ENCODE results near the gene ANKRD16.
"Not testable (repeated sequence)": the region's sequence is repeated elsewhere in the genome, so short reads cannot be mapped to it uniquely, and the experiment has no call there.

The ANKRD16 gene

GRCh38 chr10:5889624-5890451, at the start of gene ANKRD16, which contains the start of gene FBH1:
TSS of gene ANKRD16 (minus strand) at chr10:5889893. CDS start at chr10:5889354, 539 bp downstream.
TSS of gene FBH1 (plus strand) at chr10:5890243. CDS start at chr10:5890346, 103 bp downstream.
- peak; percentile 99 for DNase-seq

- no peak for DNase-seq
Measured at GRCh38 chr10:5938291-5938690, 48.6 kb upstream of the ANKRD16 start.

GRCh38 chr10:5937016-5937415, 47.3 kb upstream of the ANKRD16 start:
- no peak for DNase-seq

- no peak for DNase-seq
Measured at GRCh38 chr10:5935628-5936027, 45.9 kb upstream of the ANKRD16 start.

GRCh38 chr10:5933909-5934546, 44.3 kb upstream of the ANKRD16 start:
- DNase-seq, result no peak

- no peak for DNase-seq
Measured at GRCh38 chr10:5932345-5932744, 42.7 kb upstream of the ANKRD16 start.

- no peak for DNase-seq
Measured at GRCh38 chr10:5930272-5930671, 40.6 kb upstream of the ANKRD16 start.

- DNase-seq, result no peak
Measured at GRCh38 chr10:5929442-5929841, 39.7 kb upstream of the ANKRD16 start.

- peak; percentile 24 for DNase-seq
Measured at GRCh38 chr10:5927306-5927705, 37.6 kb upstream of the ANKRD16 start.

GRCh38 chr10:5924889-5925288, 35.2 kb upstream of the ANKRD16 start:
- no peak for DNase-seq

- no peak for DNase-seq
Measured at GRCh38 chr10:5921746-5922145, 32.1 kb upstream of the ANKRD16 start.

- DNase-seq, result no peak
Measured at GRCh38 chr10:5919568-5919967, 29.9 kb upstream of the ANKRD16 start.

GRCh38 chr10:5918763-5919162, 29.1 kb upstream of the ANKRD16 start:
- DNase-seq, result no peak

GRCh38 chr10:5917305-5917704, 27.6 kb upstream of the ANKRD16 start:
- no peak for DNase-seq

- DNase-seq, result no peak
Measured at GRCh38 chr10:5915451-5915850, 25.8 kb upstream of the ANKRD16 start.

- no peak for DNase-seq
Measured at GRCh38 chr10:5913736-5914135, 24.0 kb upstream of the ANKRD16 start.

GRCh38 chr10:5911670-5912069, 22.0 kb upstream of the ANKRD16 start:
- DNase-seq, result no peak

- peak; percentile 10 for DNase-seq
Measured at GRCh38 chr10:5910323-5911100, 20.8 kb upstream of the ANKRD16 start.

GRCh38 chr10:5908676-5909075, 19.0 kb upstream of the ANKRD16 start:
- not testable (repeated sequence) for DNase-seq

GRCh38 chr10:5906651-5907050, 17.0 kb upstream of the ANKRD16 start:
- DNase-seq, result no peak

GRCh38 chr10:5905854-5906507, 16.3 kb upstream of the ANKRD16 start:
- DNase-seq, result peak; percentile 4

GRCh38 chr10:5904227-5904626, 14.5 kb upstream of the ANKRD16 start:
- no peak for DNase-seq

GRCh38 chr10:5903563-5903962, 13.9 kb upstream of the ANKRD16 start:
- DNase-seq, result no peak

All from eye (tissue), 1 donor.